Testis (tissue), 3 donors: Measurements from ENCODE around the gene ADAMTSL1. TPM values are rescaled to one million over a fixed set of nuclear protein-coding genes. Genes with fewer than 3 reads are reported as not detected.

Experiments used
- DNase-seq: peaks from one replicate; pipeline ENCODE4 v3.0.0-alpha.2; 2019
- H3K27ac ChIP-seq, 2 donors: fragments of 200-600 bp; sonication (generic); one replicate each; pipeline ENCODE4 v1.5.1; 2019
- H3K27me3 ChIP-seq: fragments of 200-600 bp; sonication (generic); one replicate; pipeline ENCODE4 v1.5.1; 2019
- H3K36me3 ChIP-seq: fragments of 200-600 bp; sonication (generic); one replicate; pipeline ENCODE4 v1.5.1; 2017; ENCODE audit warnings: low read depth; ENCODE audit errors: missing control alignments
- H3K4me1 ChIP-seq: fragments of 200-600 bp; sonication (generic); one replicate; pipeline ENCODE4 v1.5.1; 2019
- H3K4me3 ChIP-seq, 2 donors: fragments of 200-600 bp; sonication (generic); one replicate each; pipeline ENCODE4 v1.5.1; 2017 to 2019
- H3K9me3 ChIP-seq: fragments of 200-600 bp; sonication (generic); one replicate; pipeline ENCODE4 v1.5.1; 2017
- POLR2A ChIP-seq: fragments of 450-650 bp; IDR thresholded peaks from one replicate; pipeline ENCODE4 v1.6.1; 2017; ENCODE audit warnings: antibody characterized with exemption, mild to moderate bottlenecking, moderate library complexity
- WGBS, 2 donors: methylation state at CpG; one replicate each; pipeline ENCODE4 v1.1.5; 2018; 5-methylcytosine and 5-hydroxymethylcytosine counted together
- intact Hi-C: fragments of 100-400 bp; cut with DNase I; formaldehyde crosslinking; loops from one replicate; pipeline ENCODE4 v1.15.1; 2023; ENCODE audit warnings: low total_unique reads
- polyA plus RNA-seq: library from polyadenylated mRNA; stranded (reverse); fragments of 350-450 nt; fragmentation: Illumina TruSeq; extraction: RNeasy Lipid Tissue Mini Kit (QIAGEN cat#74804); gene quantifications from one replicate; pipeline ENCODE4 v1.2.3, GENCODE V29; 2014; ENCODE audit warnings: low read depth, low replicate concordance; ENCODE audit not compliant: insufficient read depth
- total RNA-seq, 2 donors: library from RNA; depleted of rRNA; stranded (reverse); fragments of >200 nt; gene quantifications; one replicate each; pipeline ENCODE4 v1.2.3, GENCODE V29; 2016
- TF ChIP-seq, protein P1 (sequence below), 3 experiments: fragments of 450-650 bp in 2 of 3; fragments of 200-600 bp in 1 of 3; sonication (generic) in 1 of 3; IDR thresholded peaks; one replicate each; pipeline ENCODE4 v1.5.1; 2016 to 2019; ENCODE audit warnings: antibody characterized with exemption in 3 of 3, mild to moderate bottlenecking in 2 of 3, moderate library complexity in 1 of 3

Gene ADAMTSL1
- total and polyA plus RNA-seq, 3 donors from 2014 or later = 4.7 to 12.3 (median 6.7) TPM

DNA sequence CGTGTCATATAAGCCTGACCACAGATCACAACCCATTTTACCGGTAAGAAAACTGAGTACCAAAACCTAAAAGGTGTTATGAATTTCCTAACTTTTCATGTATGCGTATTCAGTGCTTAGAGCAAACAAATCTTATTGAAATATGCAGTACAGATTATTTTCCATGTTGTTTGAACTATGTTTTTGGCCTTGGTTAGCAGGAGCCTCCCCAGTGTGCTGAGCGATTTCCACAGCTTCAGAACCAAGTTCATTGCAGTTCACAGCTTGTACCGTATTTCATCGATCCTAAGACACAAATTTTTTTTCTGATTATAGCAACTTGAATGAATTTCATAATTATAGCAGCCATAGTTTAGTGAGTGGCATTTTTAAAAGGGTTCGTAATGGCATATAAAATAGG, 13.7 kb downstream of the ADAMTSL1 start:
- Histone ChIP-seq H3K4me1 (no peaks in the 10 kb centered on the region), H3K4me3 (no peak overlapping the region), H3K9me3 (no peaks in the 10 kb centered on the region), H3K36me3 (no peaks in the 10 kb centered on the region), H3K27ac (no peak overlapping the region), H3K27me3 (no peaks in the 10 kb centered on the region)
- TF ChIP-seq, protein P1, sequence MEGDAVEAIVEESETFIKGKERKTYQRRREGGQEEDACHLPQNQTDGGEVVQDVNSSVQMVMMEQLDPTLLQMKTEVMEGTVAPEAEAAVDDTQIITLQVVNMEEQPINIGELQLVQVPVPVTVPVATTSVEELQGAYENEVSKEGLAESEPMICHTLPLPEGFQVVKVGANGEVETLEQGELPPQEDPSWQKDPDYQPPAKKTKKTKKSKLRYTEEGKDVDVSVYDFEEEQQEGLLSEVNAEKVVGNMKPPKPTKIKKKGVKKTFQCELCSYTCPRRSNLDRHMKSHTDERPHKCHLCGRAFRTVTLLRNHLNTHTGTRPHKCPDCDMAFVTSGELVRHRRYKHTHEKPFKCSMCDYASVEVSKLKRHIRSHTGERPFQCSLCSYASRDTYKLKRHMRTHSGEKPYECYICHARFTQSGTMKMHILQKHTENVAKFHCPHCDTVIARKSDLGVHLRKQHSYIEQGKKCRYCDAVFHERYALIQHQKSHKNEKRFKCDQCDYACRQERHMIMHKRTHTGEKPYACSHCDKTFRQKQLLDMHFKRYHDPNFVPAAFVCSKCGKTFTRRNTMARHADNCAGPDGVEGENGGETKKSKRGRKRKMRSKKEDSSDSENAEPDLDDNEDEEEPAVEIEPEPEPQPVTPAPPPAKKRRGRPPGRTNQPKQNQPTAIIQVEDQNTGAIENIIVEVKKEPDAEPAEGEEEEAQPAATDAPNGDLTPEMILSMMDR (IDR thresholded peaks at IDR 0.05) = no peak
- no peak for TF ChIP-seq POLR2A
- no peak for DNase-seq
- intact Hi-C loops = no loop called here
- 72 to 83% methylated on average over 7 of the region's 7 CpGs for WGBS, 2 donors

DNA sequence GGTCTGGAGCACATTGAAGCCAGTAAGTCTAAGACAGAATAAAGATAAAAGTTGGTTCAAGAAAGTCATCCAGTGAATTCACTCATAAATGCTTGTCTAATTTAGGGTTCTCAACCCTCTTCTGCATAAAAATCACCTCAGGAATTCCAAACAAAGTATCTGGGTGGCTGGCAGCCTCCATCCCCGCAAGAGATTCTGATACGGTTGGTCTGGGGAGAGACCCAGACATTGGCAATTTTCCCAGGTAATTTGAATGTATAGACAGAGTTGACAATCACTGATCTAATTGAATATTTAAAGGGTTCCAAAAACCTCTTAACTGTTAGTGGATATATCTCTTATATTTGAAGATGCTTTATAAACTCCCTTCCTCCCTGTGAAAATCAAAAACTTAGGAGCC, 14.9 kb downstream of the ADAMTSL1 start:
- Histone ChIP-seq H3K27ac (no peak overlapping the region), H3K4me1 (no peaks in the 10 kb centered on the region), H3K36me3 (no peaks in the 10 kb centered on the region), H3K27me3 (no peaks in the 10 kb centered on the region), H3K4me3 (no peak overlapping the region), H3K9me3 (no peaks in the 10 kb centered on the region)
- intact Hi-C loops = no loop called here
- 71 to 81% methylated on average over 2 of the region's 2 CpGs for WGBS, 2 donors
- no peak for DNase-seq
- TF ChIP-seq, protein P1 (IDR thresholded peaks at IDR 0.05) = no peak
- TF ChIP-seq POLR2A = no peak

DNA sequence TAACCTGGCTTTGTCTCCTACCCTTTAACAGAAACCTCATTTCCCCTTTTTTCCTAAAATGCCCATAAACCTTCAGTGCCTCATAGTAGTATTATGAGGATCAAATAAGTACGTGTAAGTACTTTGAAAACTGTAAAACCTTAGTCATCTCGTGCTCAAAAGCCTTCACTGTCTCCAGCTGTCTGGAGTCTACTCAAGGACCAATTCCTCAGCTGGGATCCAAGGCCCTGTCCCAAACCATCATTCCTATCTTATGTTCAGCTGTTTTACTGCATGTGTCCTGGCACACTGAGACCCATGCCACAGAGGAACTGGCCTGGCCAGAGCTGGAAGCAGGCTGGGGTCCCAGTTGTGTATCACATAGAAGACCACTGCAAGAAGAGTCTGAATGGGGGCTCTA, 15.9 kb downstream of the ADAMTSL1 start:
- Histone ChIP-seq H3K27ac (no peak overlapping the region), H3K36me3 (no peaks in the 10 kb centered on the region), H3K4me1 (no peaks in the 10 kb centered on the region), H3K9me3 (no peaks in the 10 kb centered on the region), H3K27me3 (no peaks in the 10 kb centered on the region), H3K4me3 (no peak overlapping the region)
- DNase-seq = no peak
- TF ChIP-seq, protein P1 (IDR thresholded peaks at IDR 0.05) = no peak
- no peak for TF ChIP-seq POLR2A
- 55 to 59% methylated on average over 2 of the region's 2 CpGs for WGBS, 2 donors
- intact Hi-C loops = no loop called here

DNA sequence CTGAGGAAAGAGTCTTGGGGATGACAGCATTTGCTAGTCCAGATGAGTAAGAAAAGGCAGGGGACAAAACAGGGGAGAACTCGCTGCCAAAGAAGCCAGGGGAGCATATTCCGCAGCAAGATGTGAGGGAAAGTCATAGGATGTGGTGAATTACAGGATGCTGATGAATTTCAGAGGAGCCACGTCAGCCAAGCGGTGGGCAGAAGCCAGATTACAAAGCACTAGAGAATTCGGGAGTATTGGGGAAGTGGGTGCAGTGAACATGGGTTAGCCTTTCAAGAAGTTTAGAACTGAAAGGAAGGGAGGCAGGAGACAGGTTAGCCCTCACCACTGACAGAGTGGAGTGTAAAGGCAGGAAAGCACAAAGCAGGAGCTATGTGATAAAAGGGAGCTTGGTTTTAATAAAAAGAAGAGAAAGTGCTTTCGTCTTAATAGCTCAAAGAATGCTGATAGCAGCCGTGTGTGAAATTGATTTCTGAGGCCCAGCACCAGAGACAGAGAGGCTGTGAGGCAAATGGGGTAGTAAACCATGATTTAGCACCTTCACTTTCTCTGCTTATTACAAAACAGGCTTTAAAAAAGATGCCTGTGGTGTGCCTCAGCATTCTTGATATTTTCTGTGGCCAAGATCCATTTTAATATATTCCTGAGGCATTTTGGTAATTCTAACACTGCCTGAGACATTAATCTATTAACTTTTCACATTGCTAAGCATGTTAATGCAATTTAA, 16.9 kb downstream of the ADAMTSL1 start:
- H3K36me3 ChIP-seq = no peaks in the 10 kb centered on the region
- 41 to 64% methylated on average over 7 of the region's 7 CpGs for WGBS, 2 donors
- DNase-seq = no peak
- intact Hi-C loops = no loop called here
- H3K4me1 ChIP-seq = no peaks in the 10 kb centered on the region
- H3K27ac ChIP-seq = no peak overlapping the region
- no peaks in the 10 kb centered on the region for H3K9me3 ChIP-seq
- TF ChIP-seq, protein P1 (IDR thresholded peaks at IDR 0.05) = no peak
- TF ChIP-seq POLR2A = no peak
- no peaks in the 10 kb centered on the region for H3K27me3 ChIP-seq
- H3K4me3 ChIP-seq = no peak overlapping the region

DNA sequence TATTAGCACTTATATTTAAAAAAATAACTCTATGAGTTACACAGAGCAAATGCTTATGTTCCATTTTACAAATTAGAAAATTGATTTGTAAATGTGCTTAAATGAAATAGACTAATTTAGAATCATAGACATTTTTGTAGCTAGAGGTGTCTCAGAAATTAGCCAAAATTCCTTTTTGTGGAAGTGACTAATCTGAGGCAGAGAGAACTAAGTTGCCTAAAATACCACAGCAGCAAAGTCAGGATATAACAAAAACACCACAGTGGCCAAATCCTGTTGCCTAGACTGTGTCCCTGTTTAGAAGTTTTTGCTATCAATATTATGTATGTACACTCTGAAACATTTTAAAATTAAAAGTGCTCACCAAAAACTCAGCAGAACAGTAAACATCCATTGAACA, 18.7 kb downstream of the ADAMTSL1 start:
- Histone ChIP-seq H3K4me3 (no peak overlapping the region), H3K27ac (no peak overlapping the region), H3K36me3 (no peaks in the 10 kb centered on the region), H3K27me3 (no peaks in the 10 kb centered on the region), H3K4me1 (no peaks in the 10 kb centered on the region), H3K9me3 (no peaks in the 10 kb centered on the region)
- TF ChIP-seq, protein P1 (IDR thresholded peaks at IDR 0.05) = no peak
- no peak for TF ChIP-seq POLR2A
- no peak for DNase-seq
- intact Hi-C loops = no loop called here
